ENCODE measurements around the gene KRT77.

KRT77 gene

GRCh38 chr12:52667931-52668330 lies 35.4 kb downstream of the KRT77 start:
- no peak overlapping the region for H3K4me3 ChIP-seq (ENCODE audit: low read depth, low read length)
- TF ChIP-seq, protein P1, sequence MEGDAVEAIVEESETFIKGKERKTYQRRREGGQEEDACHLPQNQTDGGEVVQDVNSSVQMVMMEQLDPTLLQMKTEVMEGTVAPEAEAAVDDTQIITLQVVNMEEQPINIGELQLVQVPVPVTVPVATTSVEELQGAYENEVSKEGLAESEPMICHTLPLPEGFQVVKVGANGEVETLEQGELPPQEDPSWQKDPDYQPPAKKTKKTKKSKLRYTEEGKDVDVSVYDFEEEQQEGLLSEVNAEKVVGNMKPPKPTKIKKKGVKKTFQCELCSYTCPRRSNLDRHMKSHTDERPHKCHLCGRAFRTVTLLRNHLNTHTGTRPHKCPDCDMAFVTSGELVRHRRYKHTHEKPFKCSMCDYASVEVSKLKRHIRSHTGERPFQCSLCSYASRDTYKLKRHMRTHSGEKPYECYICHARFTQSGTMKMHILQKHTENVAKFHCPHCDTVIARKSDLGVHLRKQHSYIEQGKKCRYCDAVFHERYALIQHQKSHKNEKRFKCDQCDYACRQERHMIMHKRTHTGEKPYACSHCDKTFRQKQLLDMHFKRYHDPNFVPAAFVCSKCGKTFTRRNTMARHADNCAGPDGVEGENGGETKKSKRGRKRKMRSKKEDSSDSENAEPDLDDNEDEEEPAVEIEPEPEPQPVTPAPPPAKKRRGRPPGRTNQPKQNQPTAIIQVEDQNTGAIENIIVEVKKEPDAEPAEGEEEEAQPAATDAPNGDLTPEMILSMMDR (IDR thresholded peaks at IDR 0.05; ENCODE audit: borderline replicate concordance, insufficient read depth, low read depth, low read length) = no peak

DNA sequence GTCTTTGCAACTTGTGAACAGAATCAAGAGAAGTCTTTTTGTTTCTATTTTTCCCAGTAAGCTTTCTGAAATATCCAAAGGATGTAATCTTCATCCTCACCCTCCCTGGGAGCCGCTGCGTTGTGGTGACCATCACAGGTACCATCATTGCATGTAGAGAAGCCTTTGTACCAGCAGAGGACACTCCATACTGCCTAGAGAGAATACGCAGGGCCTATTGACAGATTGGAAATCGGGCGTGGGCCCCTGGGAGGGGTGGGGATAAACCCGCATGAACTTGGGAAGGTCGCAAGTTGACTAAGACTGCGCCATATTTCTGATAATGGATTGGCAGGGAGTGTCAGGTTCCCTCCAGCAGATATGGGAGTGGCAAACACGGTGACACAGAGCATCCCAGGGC lies 35.8 kb downstream of the KRT77 start:
- TF ChIP-seq, protein P1 (IDR thresholded peaks at IDR 0.05; ENCODE audit: borderline replicate concordance, insufficient read depth, low read depth, low read length) = peak; percentile 8; the same call in 1 of the 2 replicates
- H3K4me3 ChIP-seq (ENCODE audit: low read depth, low read length) = no peak overlapping the region

DNA sequence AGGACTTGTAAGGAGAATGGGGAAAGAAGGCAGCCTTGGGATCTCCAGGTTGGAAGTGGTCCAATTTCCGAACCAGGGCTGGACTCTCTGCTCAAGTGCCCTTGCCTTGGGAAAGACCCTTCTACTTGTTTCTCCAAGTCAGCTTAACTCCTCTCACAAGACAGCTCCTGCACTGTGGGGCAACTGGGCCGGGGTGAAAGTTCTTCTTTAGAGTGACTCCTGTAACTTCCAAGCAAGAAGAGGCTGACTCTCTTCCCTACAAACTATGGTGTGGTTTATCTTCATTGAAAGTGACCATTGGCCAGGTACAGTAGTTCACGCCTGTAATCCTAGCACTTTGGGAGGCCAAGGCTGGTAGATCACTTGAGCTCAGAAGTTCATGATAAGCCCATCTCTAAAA lies 36.9 kb downstream of the KRT77 start:
- no peak overlapping the region for H3K4me3 ChIP-seq (ENCODE audit: low read depth, low read length)

GRCh38 chr12:52663420-52663819 lies 39.9 kb downstream of the KRT77 start:
- TF ChIP-seq, protein P1 (IDR thresholded peaks at IDR 0.05; ENCODE audit: borderline replicate concordance, insufficient read depth, low read depth, low read length) = no peak
- no peak overlapping the region for H3K4me3 ChIP-seq (ENCODE audit: low read depth, low read length)

More for the DNA sequence above, 36.9 kb downstream of the KRT77 start:
- TF ChIP-seq, protein P1 (IDR thresholded peaks at IDR 0.05; ENCODE audit: borderline replicate concordance, insufficient read depth, low read depth, low read length) = no peak

- no peak overlapping the region for H3K4me3 ChIP-seq (ENCODE audit: low read depth, low read length)
Measured at GRCh38 chr12:52662918-52663229, 40.5 kb downstream of the KRT77 start.

GRCh38 chr12:52662093-52662917 lies 41.0 kb downstream of the KRT77 start:
- no peak overlapping the region for H3K4me3 ChIP-seq (ENCODE audit: low read depth, low read length)
- TF ChIP-seq, protein P1 (IDR thresholded peaks at IDR 0.05; ENCODE audit: borderline replicate concordance, insufficient read depth, low read depth, low read length) = no peak

More at GRCh38 chr12:52662918-52663229, 40.5 kb downstream of the KRT77 start:
- TF ChIP-seq, protein P1 (IDR thresholded peaks at IDR 0.05; ENCODE audit: borderline replicate concordance, insufficient read depth, low read depth, low read length) = no peak

DNA sequence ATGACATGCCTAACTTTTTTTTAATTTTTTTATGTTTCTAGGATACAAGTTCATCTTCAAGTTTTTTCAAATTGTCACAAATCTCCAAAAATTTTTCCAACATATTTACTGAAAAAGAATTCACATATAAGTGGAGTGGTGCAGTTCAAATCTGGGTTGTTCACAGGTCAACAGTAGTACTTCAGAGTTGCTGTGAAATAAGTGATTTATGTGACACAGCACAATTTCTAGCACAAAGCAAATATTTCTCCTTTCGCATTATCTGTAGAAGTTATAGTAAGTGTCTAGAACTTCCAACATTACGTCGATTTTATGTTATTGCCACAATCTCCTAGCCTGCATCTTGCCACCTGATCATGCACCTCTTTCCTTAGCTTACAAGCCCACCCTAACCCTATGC lies 41.7 kb downstream of the KRT77 start:
- H3K4me3 ChIP-seq (ENCODE audit: low read depth, low read length) = no peak overlapping the region
- TF ChIP-seq, protein P1 (IDR thresholded peaks at IDR 0.05; ENCODE audit: borderline replicate concordance, insufficient read depth, low read depth, low read length) = no peak
